GM18499 (cell line): ENCODE data around the gene SUPT5H.

Experiments
- ATAC-seq: cut with Tn5 transposase; IDR thresholded peaks from one replicate; pipeline ENCODE4 v1.9.1; 2021; ENCODE audit warnings: moderate number of reproducible peaks; ENCODE audit not compliant: insufficient read depth, unreplicated experiment

Gene SUPT5H

DNA sequence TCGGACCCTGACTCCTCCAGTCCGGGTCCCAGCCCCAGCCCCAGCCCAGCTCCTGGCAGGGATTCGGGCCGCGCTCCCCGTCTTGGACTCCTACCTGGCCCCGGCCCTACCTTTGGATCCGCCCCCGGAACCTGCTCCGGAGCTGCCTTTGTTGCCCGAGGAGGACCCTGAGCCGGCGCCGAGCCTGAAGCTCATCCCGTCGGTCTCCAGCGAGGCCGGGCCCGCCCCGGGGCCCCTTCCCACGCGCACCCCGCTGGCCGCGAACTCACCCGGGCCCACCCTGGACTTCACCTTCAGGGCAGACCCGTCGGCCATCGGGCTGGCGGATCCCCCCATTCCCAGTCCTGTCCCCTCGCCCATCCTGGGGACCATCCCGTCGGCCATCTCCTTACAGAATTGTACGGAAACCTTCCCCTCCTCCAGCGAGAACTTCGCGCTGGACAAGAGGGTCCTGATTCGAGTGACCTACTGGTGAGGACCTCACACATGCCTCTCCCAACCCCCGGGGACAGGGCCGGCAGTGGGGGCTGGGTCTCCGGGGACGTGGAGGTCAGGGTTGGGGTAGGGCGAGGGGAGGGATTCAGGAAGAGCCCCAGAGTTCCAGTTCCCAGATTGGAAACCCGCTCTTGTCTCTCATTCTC is 70.3 kb downstream of the SUPT5H start:
- no peak for ATAC-seq

DNA sequence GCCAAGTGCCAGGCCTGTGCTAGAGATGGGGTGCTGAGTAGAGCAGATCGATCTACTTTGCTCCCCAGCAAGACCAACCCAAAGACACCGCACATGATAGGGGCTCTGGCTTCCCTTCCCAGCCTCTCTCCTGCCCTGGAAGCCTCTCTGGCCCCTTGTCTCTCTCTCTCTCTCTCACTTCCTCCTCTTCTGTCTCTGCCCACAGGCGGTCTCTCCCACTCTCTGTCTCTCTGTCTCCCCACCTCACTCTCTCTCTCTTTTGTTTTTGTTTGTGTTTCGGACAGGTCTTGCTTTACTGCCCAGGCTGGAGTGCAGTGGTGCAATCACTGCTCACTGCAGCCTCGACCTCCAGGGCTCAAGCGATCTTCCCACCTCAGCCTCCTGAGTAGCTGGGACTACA is 70.9 kb downstream of the SUPT5H start:
- no peak for ATAC-seq

DNA sequence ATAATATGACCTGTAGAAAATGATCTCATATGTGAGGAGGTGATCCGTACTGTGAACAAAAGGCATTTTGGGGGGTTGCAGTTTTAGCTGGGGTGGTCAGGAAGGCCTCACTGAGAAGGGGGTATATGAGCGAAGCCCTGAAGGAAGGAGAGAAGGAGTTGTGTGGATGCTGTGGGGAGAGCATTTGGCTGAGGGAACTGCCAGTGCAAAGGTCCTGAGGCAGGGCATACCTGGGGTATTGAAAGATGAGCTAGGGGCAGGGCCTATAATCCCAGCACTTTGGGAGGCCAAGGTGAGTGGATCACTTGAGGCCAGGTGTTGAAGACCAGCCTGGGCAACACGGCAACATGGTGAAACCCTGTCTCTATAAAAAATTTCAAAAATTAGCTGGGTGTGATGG is 72.0 kb downstream of the SUPT5H start:
- no peak for ATAC-seq

DNA sequence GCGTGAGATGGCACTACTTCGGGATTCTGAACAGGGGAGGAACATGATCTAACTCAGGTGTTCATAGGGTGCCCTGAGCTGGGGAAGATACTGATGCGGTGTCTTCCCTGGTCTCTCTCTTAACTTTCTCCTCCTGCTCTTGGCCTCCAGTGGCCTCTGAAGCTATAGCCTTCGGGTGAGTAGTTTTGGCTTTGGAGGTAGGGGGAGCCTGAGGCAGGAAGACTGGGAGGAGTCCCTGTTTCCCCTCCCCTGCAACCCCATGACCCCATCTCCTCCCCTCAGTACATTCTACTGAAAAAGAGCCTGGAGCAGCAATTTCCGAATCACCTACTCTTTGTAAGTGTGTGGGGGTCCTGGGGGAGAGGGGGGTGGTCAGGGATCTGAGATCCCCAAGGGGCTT is 73.1 kb downstream of the SUPT5H start:
- no peak for ATAC-seq

DNA sequence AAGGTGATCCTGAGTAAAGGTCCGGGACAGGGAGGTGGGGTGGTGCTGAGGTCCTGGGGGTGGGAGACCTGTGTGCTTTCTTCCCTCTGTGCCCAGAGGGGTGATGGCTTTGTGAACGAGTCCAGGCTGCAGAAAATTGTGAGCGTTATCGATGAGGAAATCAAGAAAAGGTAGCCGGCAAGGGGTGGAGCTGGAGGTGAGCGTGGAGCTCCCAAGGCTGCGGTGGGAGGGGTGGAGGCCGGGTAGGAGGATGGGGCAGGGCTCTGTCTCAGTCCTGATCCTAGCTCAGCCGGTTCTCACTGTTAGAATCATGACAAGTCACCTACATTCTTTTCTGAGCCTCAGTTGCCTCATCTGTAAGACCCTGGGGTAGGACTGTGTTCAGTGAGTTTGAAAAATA is 73.6 kb downstream of the SUPT5H start:
- no peak for ATAC-seq

DNA sequence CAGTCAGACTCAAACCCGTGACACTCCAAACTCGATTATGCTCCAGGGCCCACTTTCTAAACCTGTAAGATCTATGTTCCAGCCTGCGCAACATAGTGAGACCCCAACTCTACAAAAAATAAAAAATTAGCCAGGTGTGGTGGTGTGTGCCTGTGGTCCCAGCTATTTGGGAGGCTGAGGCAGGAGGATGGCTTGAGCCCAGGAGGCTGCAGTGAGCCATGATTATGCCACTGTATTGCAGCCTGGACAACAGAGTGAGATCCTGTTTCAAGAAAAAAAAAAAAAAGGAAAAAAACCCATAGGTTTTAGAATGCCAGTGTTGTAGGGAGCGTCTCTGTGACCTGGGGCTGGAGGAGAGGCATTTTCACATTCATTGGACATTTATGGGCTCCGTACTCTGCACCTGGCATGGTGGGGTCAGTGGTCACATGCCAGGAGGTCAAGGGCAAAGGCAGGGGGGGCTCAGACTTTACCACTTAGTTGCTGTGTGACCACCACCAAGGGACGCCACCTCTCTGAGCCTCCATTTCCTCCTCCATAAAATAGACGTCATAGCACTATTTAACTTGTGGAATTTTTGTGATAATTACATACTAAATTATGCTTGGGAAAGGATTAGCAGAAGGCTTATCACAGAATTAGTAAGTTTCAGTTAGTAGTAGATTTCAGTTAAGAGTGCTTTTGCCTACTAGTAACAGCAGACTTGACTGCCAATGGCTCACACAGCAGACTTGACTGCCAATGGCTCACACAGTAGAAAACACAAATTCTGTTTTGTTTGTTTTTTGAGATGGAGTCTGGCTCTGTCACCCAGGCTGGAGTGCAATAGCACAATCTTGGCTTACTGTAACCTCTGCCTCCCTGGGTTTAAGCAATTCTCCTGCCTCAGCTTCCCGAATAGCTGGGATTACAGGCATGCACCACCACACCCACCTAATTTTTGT is 75.4 kb downstream of the SUPT5H start:
- ATAC-seq: no peak

DNA sequence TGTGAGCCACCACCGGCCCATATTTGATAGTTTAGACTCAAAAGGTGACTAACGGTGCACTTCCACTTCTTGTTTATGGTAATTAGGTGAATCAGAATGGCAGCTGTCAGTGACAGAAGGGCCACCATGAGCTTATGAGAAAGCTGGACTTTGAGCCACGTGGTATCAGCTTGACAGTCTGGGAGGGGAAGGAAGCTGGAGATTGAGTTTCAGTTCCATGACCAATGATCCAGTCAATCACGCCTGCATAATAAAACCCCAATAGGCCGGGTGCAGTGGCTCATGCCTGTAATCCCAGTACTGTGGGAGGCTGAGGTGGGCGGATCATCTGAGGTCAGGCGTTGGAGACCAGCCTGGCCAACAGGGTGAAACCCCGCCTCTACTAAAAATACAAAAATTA is 79.1 kb downstream of the SUPT5H start:
- no peak for ATAC-seq

DNA sequence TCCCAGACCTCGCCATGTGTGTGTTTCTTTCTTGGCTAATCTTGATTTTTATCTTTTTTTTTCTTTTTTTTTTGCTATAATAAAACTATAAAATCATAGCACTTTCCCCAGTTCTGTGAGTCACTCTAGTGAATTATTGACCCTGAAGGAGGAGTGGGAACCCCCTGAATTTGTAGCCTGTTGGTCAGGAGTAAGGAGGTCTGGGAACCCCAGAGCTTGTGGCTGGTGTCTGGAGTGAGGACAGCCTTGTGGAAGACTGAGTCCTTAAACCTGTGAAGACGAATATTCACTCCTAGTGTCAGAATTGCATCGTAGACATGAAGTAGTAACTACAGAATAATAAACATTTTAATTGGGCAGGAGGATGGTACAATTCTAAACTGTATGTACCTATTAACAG is 79.8 kb downstream of the SUPT5H start:
- ATAC-seq: no peak
